HAP-1 (cell line): ENCODE measurements around the gene C6orf62.
"Not testable (repeated sequence)": the region's sequence is repeated elsewhere in the genome, so short reads cannot be mapped to it uniquely, and the experiment has no call there.

Experiments used
- DNase-seq, 2 experiments: peaks; one replicate each; pipeline ENCODE4 v3.0.0-alpha.2; 2016 to 2020; ENCODE audit warnings: low spot score in 2 of 2
- H3K27me3 ChIP-seq: fragments of 250-450 bp; sonication (Bioruptor Pico); 2 replicates; pipeline ENCODE4 v1.5.1; 2020; ENCODE audit warnings: low read depth, mild to moderate bottlenecking, moderate library complexity
- H3K36me3 ChIP-seq: fragments of 250-450 bp; sonication (Bioruptor Pico); replicated peaks from 2 replicates; pipeline ENCODE4 v1.5.1; 2020; ENCODE audit warnings: mild to moderate bottlenecking
- H3K4me1 ChIP-seq: fragments of 250-450 bp; sonication (Bioruptor Pico); 2 replicates; pipeline ENCODE4 v1.5.1; 2020; ENCODE audit warnings: mild to moderate bottlenecking
- H3K4me3 ChIP-seq: fragments of 250-450 bp; sonication (Bioruptor Pico); 2 replicates; pipeline ENCODE4 v1.5.1; 2020; ENCODE audit warnings: mild to moderate bottlenecking, moderate library complexity
- H3K9me3 ChIP-seq: fragments of 250-450 bp; sonication (Bioruptor Pico); 2 replicates; pipeline ENCODE4 v1.5.1; 2020; ENCODE audit warnings: mild to moderate bottlenecking, moderate library complexity
- in situ Hi-C: fragments of 300-500 bp; cut with MboI; formaldehyde crosslinking; loops from 3 replicates; pipeline ENCODE4 v1.14.3; 2020; ENCODE audit warnings: low sequenced_read_pairs, inconsistent platforms, mixed read lengths

C6orf62 gene

GRCh38 chr6:24680582-24680981 lies 38.4 kb downstream of the C6orf62 start:
- no peak overlapping the region for H3K4me3 ChIP-seq
- H3K36me3 ChIP-seq, result no peaks in the 10 kb centered on the region
- H3K27me3 ChIP-seq, result no peaks in the 10 kb centered on the region
- H3K4me1 ChIP-seq, result peaks cover 5% of the 10 kb centered on the region
- H3K9me3 ChIP-seq, result no peaks in the 10 kb centered on the region
- in situ Hi-C loops, result no loop called here
- no peak for DNase-seq

GRCh38 chr6:24678792-24679352 lies 40.1 kb downstream of the C6orf62 start:
- in situ Hi-C loops, DNase-seq, H3K4me3 ChIP-seq, H3K9me3 ChIP-seq, H3K27me3 ChIP-seq, H3K4me1 ChIP-seq, H3K36me3 ChIP-seq: not testable (repeated sequence)

DNA sequence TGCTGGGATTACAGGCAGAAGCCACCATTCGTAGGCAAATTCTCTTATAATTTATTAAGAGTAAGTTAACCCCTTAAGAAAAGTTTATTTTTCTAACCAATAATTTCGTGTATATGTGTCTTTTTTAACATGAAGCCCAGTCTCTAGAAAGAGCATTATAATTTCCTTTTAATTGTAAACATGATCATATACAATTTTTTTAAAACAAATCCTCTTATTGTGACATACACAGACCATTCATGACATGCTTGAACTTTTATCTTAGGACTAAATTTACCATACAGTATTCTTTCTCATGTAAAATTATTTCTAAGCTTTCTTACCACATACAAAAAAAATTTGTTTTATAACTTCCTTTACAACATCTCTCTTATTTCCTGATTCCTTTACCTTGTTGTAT lies 45.3 kb downstream of the C6orf62 start:
- H3K4me3 ChIP-seq, result no peak overlapping the region
- in situ Hi-C loops, result no loop called here
- peaks cover 10% of the 10 kb centered on the region for H3K9me3 ChIP-seq
- DNase-seq, result no peak
- no peaks in the 10 kb centered on the region for H3K4me1 ChIP-seq
- no peaks in the 10 kb centered on the region for H3K27me3 ChIP-seq
- no peaks in the 10 kb centered on the region for H3K36me3 ChIP-seq

- in situ Hi-C loops, result no loop called here
- peaks cover 10% of the 10 kb centered on the region for H3K9me3 ChIP-seq
- no peak for DNase-seq
- no peaks in the 10 kb centered on the region for H3K27me3 ChIP-seq
- H3K36me3 ChIP-seq, result no peaks in the 10 kb centered on the region
- peaks cover 4% of the 10 kb centered on the region; the same call in 1 of the 2 replicates for H3K4me1 ChIP-seq
- H3K4me3 ChIP-seq, result no peak overlapping the region
Observed at GRCh38 chr6:24672620-24673182, 46.3 kb downstream of the C6orf62 start.

DNA sequence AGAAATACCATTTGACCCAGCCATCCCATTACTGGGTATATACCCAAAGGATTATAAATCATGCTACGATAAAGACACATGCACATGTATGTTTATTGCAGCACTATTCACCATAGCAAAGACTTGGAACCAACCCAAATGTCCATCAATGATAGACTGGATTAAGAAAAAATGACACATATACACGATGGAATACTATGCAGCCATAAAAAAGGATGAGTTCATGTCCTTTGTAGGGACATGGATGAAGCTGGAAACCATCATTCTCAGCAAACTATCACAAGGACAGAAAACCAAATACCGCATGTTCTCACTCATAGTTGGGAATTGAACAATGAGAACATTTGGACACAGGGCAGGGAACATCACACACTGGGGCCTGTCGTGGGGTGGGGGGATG lies 47.9 kb downstream of the C6orf62 start:
- in situ Hi-C loops, H3K4me1 ChIP-seq, DNase-seq, H3K36me3 ChIP-seq, H3K9me3 ChIP-seq, H3K27me3 ChIP-seq, H3K4me3 ChIP-seq: not testable (repeated sequence)

GRCh38 chr6:24670492-24670891 lies 48.5 kb downstream of the C6orf62 start:
- H3K9me3 ChIP-seq, H3K27me3 ChIP-seq, H3K36me3 ChIP-seq, H3K4me3 ChIP-seq, DNase-seq, in situ Hi-C loops, H3K4me1 ChIP-seq: not testable (repeated sequence)

GRCh38 chr6:24668997-24669361 lies 50.0 kb downstream of the C6orf62 start:
- Histone ChIP-seq H3K4me3 (no peak overlapping the region), H3K27me3 (no peaks in the 10 kb centered on the region), H3K4me1 (peaks cover 14% of the 10 kb centered on the region), H3K36me3 (peaks cover 10% of the 10 kb centered on the region), H3K9me3 (peaks cover 8% of the 10 kb centered on the region)
- in situ Hi-C loops, result no loop called here
- DNase-seq, result no peak

- H3K27me3 ChIP-seq, H3K9me3 ChIP-seq, DNase-seq, in situ Hi-C loops: not testable (repeated sequence)
- Histone ChIP-seq H3K36me3 (peaks cover 11% of the 10 kb centered on the region), H3K4me3 (peak overlapping the region; percentile 94; the same call in 1 of the 2 replicates), H3K4me1 (peaks cover 14% of the 10 kb centered on the region)
Observed at GRCh38 chr6:24668066-24668996, 50.6 kb downstream of the C6orf62 start.

DNA sequence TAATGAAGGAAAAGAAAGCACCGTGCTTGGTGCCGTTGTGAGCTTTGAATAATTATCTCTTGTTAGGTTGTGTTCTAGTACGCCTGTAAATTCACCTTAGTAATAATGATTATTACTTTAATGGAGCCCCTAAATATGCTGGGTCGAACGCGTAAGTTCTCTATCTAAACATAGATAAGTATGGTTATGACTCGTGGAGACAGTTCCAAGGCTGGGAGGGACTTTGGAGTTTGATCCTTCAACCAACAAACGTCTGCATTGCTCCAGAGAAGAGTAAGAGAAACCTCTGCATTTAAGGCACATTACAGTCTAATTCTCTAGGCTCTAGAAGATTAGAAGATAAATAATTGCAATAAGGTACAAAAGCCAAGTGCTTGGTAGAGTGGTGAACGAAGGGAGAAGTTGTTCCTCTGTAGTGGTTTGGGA lies 51.6 kb downstream of the C6orf62 start:
- Histone ChIP-seq H3K27me3 (no peaks in the 10 kb centered on the region), H3K4me3 (peak overlapping the region; percentile 94), H3K9me3 (no peaks in the 10 kb centered on the region), H3K36me3 (peaks cover 16% of the 10 kb centered on the region), H3K4me1 (peaks cover 14% of the 10 kb centered on the region)
- no peak for DNase-seq
- in situ Hi-C loops, result no loop called here

DNA sequence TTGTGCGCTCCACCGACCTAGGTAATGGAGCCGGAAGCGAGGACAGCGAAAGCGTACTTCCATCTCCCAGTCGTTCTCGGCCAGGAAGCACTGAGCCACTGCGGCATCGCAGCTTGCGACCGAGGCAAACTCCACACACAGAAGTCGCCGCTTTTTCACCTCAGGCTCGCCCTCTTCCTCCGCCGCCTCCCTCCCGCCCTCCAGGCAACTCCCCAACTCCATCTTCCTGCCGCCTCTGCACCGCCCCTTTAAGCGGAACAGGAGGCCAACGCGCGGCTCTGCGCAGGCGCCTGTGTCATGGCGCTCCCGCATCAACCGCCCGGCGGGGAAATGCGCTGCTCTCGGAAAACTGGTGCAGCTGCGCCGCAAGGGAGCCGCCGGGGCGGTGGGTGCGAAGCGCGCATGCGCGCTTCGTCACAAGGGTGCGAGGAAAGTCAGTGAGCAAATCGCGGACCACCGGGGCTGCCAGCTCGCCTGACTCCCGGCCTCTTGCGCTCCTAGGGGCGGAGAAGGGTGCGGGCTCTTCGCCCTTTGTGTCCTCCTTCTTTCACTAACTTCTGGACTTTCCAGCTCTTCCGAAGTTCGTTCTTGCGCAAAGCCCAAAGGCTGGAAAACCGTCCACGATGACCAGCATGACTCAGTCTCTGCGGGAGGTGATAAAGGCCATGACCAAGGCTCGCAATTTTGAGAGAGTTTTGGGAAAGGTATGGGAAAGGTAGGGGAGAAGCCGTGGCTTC lies 52.1 kb downstream of the C6orf62 start, which contains the start of the genes ACOT13 and TDP2:
ACOT13 (plus strand) TSS at position 437 of the 737 bp plus-strand sequence; CDS start at position 624, 187 bp downstream.
TDP2 (minus strand) TSS at position 259 of the 737 bp plus-strand sequence; CDS start at position 222, 37 bp downstream.
- in situ Hi-C loops, result no loop called here
- DNase-seq, result peak; percentile 91 to 95
- peaks cover 14% of the 10 kb centered on the region for H3K4me1 ChIP-seq
- H3K27me3 ChIP-seq, result no peaks in the 10 kb centered on the region
- peaks cover 16% of the 10 kb centered on the region for H3K36me3 ChIP-seq
- H3K4me3 ChIP-seq, result peak within 1 kb of the TSS; percentile 94
- no peaks in the 10 kb centered on the region for H3K9me3 ChIP-seq

DNA sequence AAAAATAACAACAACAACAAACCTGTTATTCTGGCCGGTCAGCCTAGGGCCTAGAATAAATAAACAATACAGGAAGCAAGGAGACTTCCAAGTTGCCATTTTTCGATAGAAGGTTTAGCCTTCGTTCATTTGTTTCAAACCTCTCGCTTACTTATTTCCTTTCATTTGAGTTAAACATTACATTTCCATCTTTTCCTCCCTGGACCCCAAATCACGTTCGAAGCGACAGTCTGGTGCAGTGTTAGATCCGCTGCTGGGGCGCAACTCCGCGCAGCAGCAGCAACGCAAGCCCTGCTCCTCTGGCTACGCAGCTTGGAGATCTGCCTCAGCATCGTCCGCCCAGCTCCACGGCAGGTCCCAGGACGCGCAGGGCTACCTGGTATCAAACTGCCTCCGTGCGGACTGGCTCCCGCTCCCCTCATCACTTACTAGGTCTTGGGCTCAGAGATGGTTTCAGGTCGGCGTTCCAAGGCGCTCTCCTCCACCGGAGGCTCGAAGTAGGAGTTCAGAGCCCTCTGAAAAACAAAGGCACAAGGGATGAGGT lies 52.8 kb downstream of the C6orf62 start:
- H3K36me3 ChIP-seq, result peaks cover 16% of the 10 kb centered on the region
- in situ Hi-C loops, result no loop called here

DNA sequence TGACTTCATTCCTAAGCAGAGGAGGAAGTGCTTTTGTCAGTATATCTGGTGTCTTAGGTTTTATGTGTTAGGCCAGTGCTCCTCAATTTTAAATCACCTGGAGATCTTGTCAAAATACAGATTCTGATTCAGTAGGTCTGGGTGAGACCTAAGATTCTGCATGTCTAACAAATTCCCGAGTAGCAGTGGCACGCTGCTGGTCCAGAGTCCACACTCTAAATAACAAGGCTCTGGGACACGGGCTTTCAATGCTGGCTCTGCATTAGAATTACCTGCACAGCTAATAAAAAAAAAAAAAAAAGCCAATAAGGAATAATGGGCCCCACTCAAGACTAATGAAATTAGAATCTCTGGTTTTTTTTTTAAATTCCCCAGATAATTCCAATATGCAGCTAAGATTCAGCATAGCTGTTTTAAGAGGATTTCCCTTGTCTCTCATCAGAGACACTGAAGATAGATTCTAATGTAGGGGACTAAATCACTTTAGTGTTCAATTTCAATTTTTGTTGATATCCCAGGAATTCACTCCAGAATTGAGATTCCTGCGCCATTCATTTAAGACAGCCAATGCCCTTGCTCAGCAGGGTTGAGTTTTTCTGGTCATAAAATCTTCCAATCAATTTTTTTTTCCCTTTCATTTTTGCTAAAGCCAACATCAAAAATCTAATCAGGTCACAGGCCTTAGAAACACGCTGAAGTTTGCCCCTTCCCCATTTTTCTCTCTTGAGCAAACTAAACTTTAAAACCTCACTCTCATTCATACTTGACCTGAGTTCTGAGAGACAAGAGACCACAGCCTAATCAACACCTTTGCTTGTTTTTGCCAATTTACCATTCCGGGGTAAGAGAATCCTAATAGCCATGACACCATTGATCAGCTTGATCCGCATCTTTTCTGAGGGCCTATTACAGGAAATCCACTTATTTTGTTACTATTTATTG lies 54.6 kb downstream of the C6orf62 start:
- in situ Hi-C loops, result no loop called here

More for the DNA sequence above, 52.8 kb downstream of the C6orf62 start:
- Histone ChIP-seq H3K4me3 (peak overlapping the region; percentile 94), H3K9me3 (no peaks in the 10 kb centered on the region), H3K4me1 (peaks cover 14% of the 10 kb centered on the region), H3K27me3 (no peaks in the 10 kb centered on the region)
- DNase-seq, result peak in 1 of 2 experiments; percentile 41

More for the DNA sequence above, 54.6 kb downstream of the C6orf62 start:
- Histone ChIP-seq H3K4me3 (no peak overlapping the region), H3K36me3 (peaks cover 18% of the 10 kb centered on the region), H3K4me1 (peaks cover 14% of the 10 kb centered on the region), H3K27me3 (no peaks in the 10 kb centered on the region), H3K9me3 (no peaks in the 10 kb centered on the region)
- DNase-seq, result no peak
